Gastrocnemius medialis (tissue), 4 donors: Measurements from ENCODE around the gene HOXA7.

ENCODE experiments used
- POLR2A ChIP-seq, 2 donors: fragments of 450-650 bp; IDR thresholded peaks; one replicate each; pipeline ENCODE4 v1.6.1; 2017; ENCODE audit warnings: antibody characterized with exemption in 2 of 2, mild to moderate bottlenecking in 2 of 2, moderate library complexity in 2 of 2
- TF ChIP-seq, protein P1 (sequence below), 5 experiments: fragments of 450-650 bp in 3 of 5; fragments of 200-600 bp in 2 of 5; sonication (generic) in 2 of 5; IDR thresholded peaks in 4 of 5; conservative IDR thresholded peaks in 1 of 5; 1 replicate in 4 of 5; 2 replicates in 1 of 5; pipeline ENCODE4 v1.5.1; 2016 to 2019; ENCODE audit warnings: antibody characterized with exemption in 5 of 5, mild to moderate bottlenecking in 3 of 5, moderate library complexity in 3 of 5

DNA sequence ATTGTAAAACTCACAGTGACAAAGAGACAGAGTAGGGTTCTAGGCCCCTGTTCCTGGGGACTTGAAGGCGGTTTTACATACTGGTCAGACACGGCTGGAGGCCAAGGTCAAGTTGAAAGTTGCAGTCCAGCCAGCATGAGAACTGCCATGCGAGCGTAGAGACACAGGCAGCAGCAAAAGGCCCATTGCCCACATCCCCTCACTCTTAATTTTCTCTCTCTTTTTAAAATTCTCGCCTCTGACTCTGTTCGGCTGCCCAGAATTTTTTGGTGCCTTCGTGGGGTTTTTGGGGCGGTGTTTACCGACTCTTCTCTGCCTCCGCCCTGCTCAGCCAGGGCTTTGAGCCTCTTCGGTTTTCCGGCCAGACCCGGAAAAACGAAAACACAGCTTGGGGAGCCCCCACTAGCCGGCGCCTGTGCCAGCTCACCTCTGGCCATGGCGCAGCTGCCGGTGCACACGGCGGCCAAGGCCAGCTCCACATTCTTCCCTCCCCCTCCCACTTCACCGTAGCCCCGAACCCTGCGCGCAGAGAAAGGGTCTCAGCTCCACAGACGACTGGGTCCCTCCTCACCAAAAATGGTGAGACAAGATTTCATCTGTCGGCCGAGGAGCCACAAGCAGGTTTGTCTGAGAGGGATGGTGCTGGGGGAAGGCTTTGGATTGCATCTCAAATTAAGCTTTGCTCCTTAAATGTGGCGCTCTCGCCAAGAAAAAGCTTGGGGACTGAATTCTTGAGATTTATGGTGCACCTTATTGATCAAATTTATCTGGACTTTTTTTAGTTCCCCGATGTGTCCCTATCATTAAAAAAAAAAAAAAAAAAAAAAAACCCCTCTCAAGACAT, 45.8 kb upstream of the HOXA7 start:
- TF ChIP-seq, protein P1, sequence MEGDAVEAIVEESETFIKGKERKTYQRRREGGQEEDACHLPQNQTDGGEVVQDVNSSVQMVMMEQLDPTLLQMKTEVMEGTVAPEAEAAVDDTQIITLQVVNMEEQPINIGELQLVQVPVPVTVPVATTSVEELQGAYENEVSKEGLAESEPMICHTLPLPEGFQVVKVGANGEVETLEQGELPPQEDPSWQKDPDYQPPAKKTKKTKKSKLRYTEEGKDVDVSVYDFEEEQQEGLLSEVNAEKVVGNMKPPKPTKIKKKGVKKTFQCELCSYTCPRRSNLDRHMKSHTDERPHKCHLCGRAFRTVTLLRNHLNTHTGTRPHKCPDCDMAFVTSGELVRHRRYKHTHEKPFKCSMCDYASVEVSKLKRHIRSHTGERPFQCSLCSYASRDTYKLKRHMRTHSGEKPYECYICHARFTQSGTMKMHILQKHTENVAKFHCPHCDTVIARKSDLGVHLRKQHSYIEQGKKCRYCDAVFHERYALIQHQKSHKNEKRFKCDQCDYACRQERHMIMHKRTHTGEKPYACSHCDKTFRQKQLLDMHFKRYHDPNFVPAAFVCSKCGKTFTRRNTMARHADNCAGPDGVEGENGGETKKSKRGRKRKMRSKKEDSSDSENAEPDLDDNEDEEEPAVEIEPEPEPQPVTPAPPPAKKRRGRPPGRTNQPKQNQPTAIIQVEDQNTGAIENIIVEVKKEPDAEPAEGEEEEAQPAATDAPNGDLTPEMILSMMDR (IDR thresholded peaks at IDR 0.05 in 4 of 5, conservative IDR thresholded peaks at IDR 0.05 in 1 of 5): no peak
- no peak for TF ChIP-seq POLR2A (IDR thresholded peaks at IDR 0.05)
